SU-DHL-6 (cell line): Measurements from ENCODE around the gene VWF.

Experiments
- H2AFZ ChIP-seq: fragments of 200-600 bp; sonication (generic); 2 replicates; pipeline ENCODE4 v1.6.1; 2014; ENCODE audit warnings: low read depth, mild to moderate bottlenecking, moderate library complexity, mixed read lengths, antibody characterized with exemption, low read length; ENCODE audit not compliant: severe bottlenecking
- H3F3A ChIP-seq: fragments of 200-600 bp; shearing (Covaris generic); 2 replicates; pipeline ENCODE4 v1.6.0; 2016; ENCODE audit warnings: antibody characterized with exemption, mild to moderate bottlenecking; ENCODE audit not compliant: insufficient read depth
- H3K27ac ChIP-seq: fragments of 200-600 bp; sonication (generic); 2 replicates; pipeline ENCODE4 v1.5.1; 2016; ENCODE audit warnings: low read depth, mild to moderate bottlenecking, low read length, moderate library complexity, mixed read lengths
- H3K27me3 ChIP-seq: fragments of 200-600 bp; sonication (generic), shearing (Covaris generic); 2 replicates; pipeline ENCODE4 v1.6.0; 2014; ENCODE audit warnings: mild to moderate bottlenecking, low read length
- H3K36me3 ChIP-seq: fragments of 200-600 bp; sonication (generic); 2 replicates; pipeline ENCODE4 v1.6.1; 2014; ENCODE audit warnings: mild to moderate bottlenecking, low read length, mixed read lengths
- H3K4me2 ChIP-seq: fragments of 300-600, 200-600 bp; shearing (Covaris generic), sonication (generic); 2 replicates; pipeline ENCODE4 v1.6.0; 2014; ENCODE audit warnings: low read length, low read depth, mild to moderate bottlenecking; ENCODE audit not compliant: poor library complexity, severe bottlenecking
- H3K4me3 ChIP-seq: fragments of 200-600 bp; sonication (generic); 2 replicates; pipeline ENCODE4 v1.5.1; 2014; ENCODE audit warnings: antibody characterized with exemption, low read length, mild to moderate bottlenecking, mixed read lengths; ENCODE audit not compliant: insufficient read depth, poor library complexity, severe bottlenecking
- H3K79me2 ChIP-seq: fragments of 200-600 bp; sonication (generic); 2 replicates; pipeline ENCODE4 v1.6.1; 2014; ENCODE audit warnings: mild to moderate bottlenecking, low read length, moderate library complexity; ENCODE audit not compliant: insufficient read depth
- H3K9ac ChIP-seq: fragments of 200-600 bp; sonication (generic); 2 replicates; pipeline ENCODE4 v1.7.0; 2014; ENCODE audit warnings: mild to moderate bottlenecking, low read length
- H3K9me2 ChIP-seq: fragments of 200-600 bp; sonication (generic); replicated peaks from 2 replicates; pipeline ENCODE4 v1.6.1; 2014; ENCODE audit warnings: low read length; ENCODE audit not compliant: insufficient read depth
- H3K9me3 ChIP-seq: fragments of 200-600 bp; sonication (generic); 2 replicates; pipeline ENCODE4 v1.6.1; 2014; ENCODE audit warnings: low read length, mixed read lengths; ENCODE audit not compliant: insufficient read depth
- H4K20me1 ChIP-seq: fragments of 200-600 bp; sonication (generic); 2 replicates; pipeline ENCODE4 v1.6.1; 2014; ENCODE audit warnings: low read depth, mild to moderate bottlenecking, antibody characterized with exemption, low read length, moderate library complexity, mixed read lengths
- EZH2phosphoT487 ChIP-seq: fragments of 200-600 bp; sonication (generic), shearing (Covaris generic); conservative IDR thresholded peaks from 2 replicates; pipeline ENCODE4 v1.6.1; 2018; ENCODE audit warnings: mild to moderate bottlenecking, antibody characterized with exemption, low read length, moderate library complexity, mixed read lengths
- TF ChIP-seq, protein P1 (sequence below): fragments of 200-600 bp; sonication (generic); IDR thresholded peaks from one replicate; pipeline ENCODE4 v1.5.1; 2017; ENCODE audit warnings: antibody characterized with exemption, mild to moderate bottlenecking, low read length, moderate library complexity; ENCODE audit not compliant: insufficient read depth, poor library complexity, severe bottlenecking

Gene VWF

DNA sequence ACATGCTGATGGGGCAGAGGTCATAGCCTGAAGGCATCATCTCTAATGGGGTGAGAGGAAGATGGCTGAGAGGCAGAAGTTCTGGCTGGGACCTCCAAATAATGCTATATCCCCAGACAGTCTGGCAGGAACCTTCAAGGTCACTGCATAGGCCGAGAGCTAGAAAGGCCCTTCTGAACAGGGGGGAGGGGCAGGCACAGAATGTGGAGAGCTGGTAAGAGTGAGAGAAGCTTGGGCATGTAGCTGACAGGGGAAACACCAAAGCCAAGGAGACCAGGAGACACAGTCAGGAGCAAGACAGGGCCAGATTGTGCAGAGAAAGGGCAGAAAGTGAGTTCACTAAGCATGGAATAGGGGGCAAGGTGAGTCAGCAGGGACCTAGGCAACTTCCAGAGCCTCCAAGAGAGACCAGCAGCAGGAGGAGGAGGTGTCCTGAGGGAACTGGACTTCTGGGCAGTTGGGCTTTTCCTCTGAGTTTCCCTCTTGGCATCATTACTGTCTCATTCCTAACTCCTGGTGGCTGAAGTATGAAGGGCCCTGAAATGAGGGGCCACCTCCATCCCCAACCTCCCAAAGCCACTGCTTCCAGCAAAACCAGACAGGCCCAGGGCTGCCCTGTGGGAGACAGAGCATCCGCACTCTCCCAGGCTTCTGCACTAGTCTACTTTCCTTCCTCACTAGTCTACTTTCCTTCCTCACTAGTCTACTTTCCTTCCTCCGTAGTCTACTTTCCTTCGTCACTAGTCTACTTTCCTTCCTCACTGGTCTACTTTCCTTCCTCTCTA lies 196.5 kb downstream of the VWF start:
- H3K4me2 ChIP-seq: no peak overlapping the region
- H3K9me3 ChIP-seq: no peaks in the 10 kb centered on the region
- TF ChIP-seq, protein P1, sequence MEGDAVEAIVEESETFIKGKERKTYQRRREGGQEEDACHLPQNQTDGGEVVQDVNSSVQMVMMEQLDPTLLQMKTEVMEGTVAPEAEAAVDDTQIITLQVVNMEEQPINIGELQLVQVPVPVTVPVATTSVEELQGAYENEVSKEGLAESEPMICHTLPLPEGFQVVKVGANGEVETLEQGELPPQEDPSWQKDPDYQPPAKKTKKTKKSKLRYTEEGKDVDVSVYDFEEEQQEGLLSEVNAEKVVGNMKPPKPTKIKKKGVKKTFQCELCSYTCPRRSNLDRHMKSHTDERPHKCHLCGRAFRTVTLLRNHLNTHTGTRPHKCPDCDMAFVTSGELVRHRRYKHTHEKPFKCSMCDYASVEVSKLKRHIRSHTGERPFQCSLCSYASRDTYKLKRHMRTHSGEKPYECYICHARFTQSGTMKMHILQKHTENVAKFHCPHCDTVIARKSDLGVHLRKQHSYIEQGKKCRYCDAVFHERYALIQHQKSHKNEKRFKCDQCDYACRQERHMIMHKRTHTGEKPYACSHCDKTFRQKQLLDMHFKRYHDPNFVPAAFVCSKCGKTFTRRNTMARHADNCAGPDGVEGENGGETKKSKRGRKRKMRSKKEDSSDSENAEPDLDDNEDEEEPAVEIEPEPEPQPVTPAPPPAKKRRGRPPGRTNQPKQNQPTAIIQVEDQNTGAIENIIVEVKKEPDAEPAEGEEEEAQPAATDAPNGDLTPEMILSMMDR: no peak
- TF ChIP-seq EZH2phosphoT487: no peak
- no peak overlapping the region for H3K4me3 ChIP-seq
- H3K79me2 ChIP-seq: no peaks in the 10 kb centered on the region
- H4K20me1 ChIP-seq: no peaks in the 10 kb centered on the region
- H3K9me2 ChIP-seq: no peaks in the 10 kb centered on the region
- no peaks in the 10 kb centered on the region for H3F3A ChIP-seq
- H3K36me3 ChIP-seq: no peaks in the 10 kb centered on the region
- H3K27ac ChIP-seq: no peak overlapping the region
- H2AFZ ChIP-seq: no peak overlapping the region
- H3K9ac ChIP-seq: no peak overlapping the region
- H3K27me3 ChIP-seq: no peaks in the 10 kb centered on the region

DNA sequence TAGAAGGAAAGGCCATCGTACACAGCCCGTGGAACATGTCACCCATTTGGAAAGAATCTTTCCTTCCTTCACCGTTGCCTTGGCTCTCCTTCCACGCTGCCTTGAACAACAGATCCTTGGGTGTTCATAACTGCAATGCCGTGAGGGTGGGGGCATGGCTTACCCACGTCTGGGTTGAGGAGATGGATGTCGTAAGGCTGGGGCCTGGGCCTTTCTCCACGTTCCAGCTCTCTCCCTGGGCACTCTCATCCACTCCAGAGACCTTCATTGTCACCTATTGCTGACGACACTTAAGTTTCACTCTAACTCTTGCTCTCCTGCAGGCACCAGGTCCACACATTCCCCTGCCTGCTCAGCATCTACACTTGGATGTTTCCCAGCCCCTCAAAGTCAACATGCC lies 198.8 kb downstream of the VWF start:
- TF ChIP-seq, protein P1: no peak
- TF ChIP-seq EZH2phosphoT487: no peak
- no peak overlapping the region for H3K9ac ChIP-seq
- H3K36me3 ChIP-seq: no peaks in the 10 kb centered on the region
- H2AFZ ChIP-seq: no peak overlapping the region
- H3F3A ChIP-seq: no peaks in the 10 kb centered on the region
- H3K4me3 ChIP-seq: no peak overlapping the region
- no peaks in the 10 kb centered on the region for H4K20me1 ChIP-seq
- no peaks in the 10 kb centered on the region for H3K79me2 ChIP-seq
- H3K27ac ChIP-seq: no peak overlapping the region
- no peaks in the 10 kb centered on the region for H3K27me3 ChIP-seq
- H3K9me2 ChIP-seq: no peaks in the 10 kb centered on the region
- H3K9me3 ChIP-seq: no peaks in the 10 kb centered on the region
- no peak overlapping the region for H3K4me2 ChIP-seq

DNA sequence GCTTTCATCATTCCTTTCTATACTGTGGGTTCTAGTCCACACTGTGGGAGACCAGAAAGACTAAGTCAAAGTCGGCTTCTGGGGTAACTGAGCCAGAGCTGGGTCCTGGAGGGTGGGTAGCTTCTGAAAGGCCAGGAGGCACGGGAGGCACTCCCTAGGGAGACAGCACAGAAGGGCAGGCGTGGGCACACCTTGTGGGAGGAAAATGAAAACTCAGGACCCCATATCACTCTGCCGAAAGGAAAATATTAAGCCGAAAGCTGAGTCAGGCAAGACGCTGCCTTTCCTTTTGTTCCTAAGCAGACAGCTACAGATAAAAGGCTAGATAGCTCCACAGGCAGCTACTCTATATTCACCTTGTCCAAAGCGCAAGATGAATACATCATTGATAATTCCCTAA lies 200.1 kb downstream of the VWF start:
- H3K79me2 ChIP-seq: no peaks in the 10 kb centered on the region
- H3K4me3 ChIP-seq: no peak overlapping the region
- no peak overlapping the region for H2AFZ ChIP-seq
- H3K9me2 ChIP-seq: no peaks in the 10 kb centered on the region
- no peaks in the 10 kb centered on the region for H3F3A ChIP-seq
- no peak overlapping the region for H3K27ac ChIP-seq
- no peaks in the 10 kb centered on the region for H3K36me3 ChIP-seq
- no peak overlapping the region for H3K4me2 ChIP-seq
- TF ChIP-seq, protein P1: no peak
- TF ChIP-seq EZH2phosphoT487: no peak
- no peak overlapping the region for H3K9ac ChIP-seq
- no peaks in the 10 kb centered on the region for H3K27me3 ChIP-seq
- no peaks in the 10 kb centered on the region for H4K20me1 ChIP-seq
- no peaks in the 10 kb centered on the region for H3K9me3 ChIP-seq
